Thoracic aorta (tissue), 2 donors: ENCODE data around the gene DVL2. TPM values are rescaled to one million over a fixed set of nuclear protein-coding genes. Genes with fewer than 3 reads are reported as not detected.

Experiments
- ATAC-seq: fragments of 150-250 bp; one replicate; pipeline ENCODE4 v1.8.0; 2017; ENCODE audit warnings: low read depth; ENCODE audit not compliant: insufficient number of reproducible peaks, low FRiP score
- DNase-seq: peaks from one replicate; pipeline ENCODE4 v3.0.0-alpha.2; 2020; ENCODE audit warnings: low spot score
- H3K27ac ChIP-seq, 2 donors: fragments of 200-600 bp; sonication (generic); 1 replicate in 1 of 2; 2 replicates in 1 of 2; pipeline ENCODE4 v1.5.1; 2016; ENCODE audit warnings: mild to moderate bottlenecking in 2 of 2, moderate library complexity in 2 of 2
- H3K27me3 ChIP-seq: fragments of 200-600 bp; sonication (generic); replicated peaks from 2 replicates; pipeline ENCODE4 v1.6.0; 2016; ENCODE audit warnings: mild to moderate bottlenecking; ENCODE audit not compliant: insufficient read depth
- H3K36me3 ChIP-seq: fragments of 200-600 bp; sonication (generic); one replicate; pipeline ENCODE4 v1.5.1; 2016
- H3K4me1 ChIP-seq, 2 donors: fragments of 200-600 bp; sonication (generic); 1 replicate in 1 of 2; 2 replicates in 1 of 2; pipeline versions ENCODE4 v1.5.1 to v1.6.0; 2016; ENCODE audit warnings: low read depth in 2 of 2, mild to moderate bottlenecking in 1 of 2; ENCODE audit not compliant: control insufficient read depth in 1 of 2
- H3K4me3 ChIP-seq: fragments of 200-600 bp; sonication (generic); 2 replicates; pipeline ENCODE4 v1.5.1; 2016; ENCODE audit warnings: mild to moderate bottlenecking
- H3K9me3 ChIP-seq: fragments of 200-600 bp; sonication (generic); 2 replicates; pipeline ENCODE4 v1.5.1; 2016
- total RNA-seq, 2 donors: library from RNA; depleted of rRNA; stranded (reverse); fragments of >200 nt; gene quantifications; one replicate each; pipeline versions ENCODE4 v1.1.0 to v1.2.3, GENCODE V29; 2016
- TF ChIP-seq, protein P1 (sequence below): fragments of 200-600 bp; sonication (generic); IDR thresholded peaks from one replicate; pipeline ENCODE4 v1.5.1; 2019; ENCODE audit warnings: antibody characterized with exemption

The DVL2 gene
- total RNA-seq, 2 donors from 2014 or later, result 52.8 to 68.5 TPM

DNA sequence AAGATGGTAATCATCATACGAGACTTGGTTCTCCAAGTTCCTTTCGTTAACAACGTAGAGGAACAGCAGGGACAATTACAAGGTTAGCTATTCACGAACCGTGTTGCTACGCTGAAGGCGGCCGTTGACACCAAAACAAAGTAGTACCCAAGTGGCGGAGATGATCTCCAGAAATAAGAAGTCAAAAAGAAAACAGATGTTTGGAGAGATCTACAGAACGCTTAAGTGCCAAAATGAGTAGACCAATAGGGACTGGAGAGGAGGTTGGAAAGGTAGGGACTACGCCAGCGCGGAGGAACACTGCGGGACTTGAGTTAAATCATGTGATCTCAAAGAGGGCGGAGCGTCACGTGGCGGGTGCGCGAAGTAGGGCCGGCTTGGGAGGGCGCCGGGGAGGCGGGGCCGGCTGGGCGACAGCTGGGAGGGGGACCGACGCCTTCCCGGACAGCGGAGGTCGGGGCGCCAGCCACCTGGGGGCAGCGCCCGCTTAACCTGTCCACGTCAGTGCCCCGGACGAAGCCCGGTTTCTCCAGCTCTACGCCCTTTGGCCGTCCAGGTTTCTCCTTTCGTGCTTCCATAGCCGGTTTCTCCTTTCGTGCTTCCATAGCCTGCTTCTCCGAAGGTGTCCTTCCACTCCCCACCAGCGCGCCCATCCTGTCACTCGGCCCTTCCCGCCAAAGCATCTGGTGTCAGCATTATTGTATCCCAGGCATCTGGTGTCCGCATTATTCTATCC lies 8.6 kb upstream of the DVL2 start:
- H3K4me1 ChIP-seq, result peaks cover 18 to 26% of the 10 kb centered on the region in 2 donors
- peak overlapping the region; percentile 95 to 97 for H3K27ac ChIP-seq
- DNase-seq (peak; percentile 88), ATAC-seq (peak; percentile 34)
- no peaks in the 10 kb centered on the region for H3K9me3 ChIP-seq
- peak overlapping the region; percentile 92 for H3K4me3 ChIP-seq
- no peaks in the 10 kb centered on the region for H3K27me3 ChIP-seq
- TF ChIP-seq, protein P1, sequence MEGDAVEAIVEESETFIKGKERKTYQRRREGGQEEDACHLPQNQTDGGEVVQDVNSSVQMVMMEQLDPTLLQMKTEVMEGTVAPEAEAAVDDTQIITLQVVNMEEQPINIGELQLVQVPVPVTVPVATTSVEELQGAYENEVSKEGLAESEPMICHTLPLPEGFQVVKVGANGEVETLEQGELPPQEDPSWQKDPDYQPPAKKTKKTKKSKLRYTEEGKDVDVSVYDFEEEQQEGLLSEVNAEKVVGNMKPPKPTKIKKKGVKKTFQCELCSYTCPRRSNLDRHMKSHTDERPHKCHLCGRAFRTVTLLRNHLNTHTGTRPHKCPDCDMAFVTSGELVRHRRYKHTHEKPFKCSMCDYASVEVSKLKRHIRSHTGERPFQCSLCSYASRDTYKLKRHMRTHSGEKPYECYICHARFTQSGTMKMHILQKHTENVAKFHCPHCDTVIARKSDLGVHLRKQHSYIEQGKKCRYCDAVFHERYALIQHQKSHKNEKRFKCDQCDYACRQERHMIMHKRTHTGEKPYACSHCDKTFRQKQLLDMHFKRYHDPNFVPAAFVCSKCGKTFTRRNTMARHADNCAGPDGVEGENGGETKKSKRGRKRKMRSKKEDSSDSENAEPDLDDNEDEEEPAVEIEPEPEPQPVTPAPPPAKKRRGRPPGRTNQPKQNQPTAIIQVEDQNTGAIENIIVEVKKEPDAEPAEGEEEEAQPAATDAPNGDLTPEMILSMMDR, result no peak
- peaks cover 28% of the 10 kb centered on the region for H3K36me3 ChIP-seq

DNA sequence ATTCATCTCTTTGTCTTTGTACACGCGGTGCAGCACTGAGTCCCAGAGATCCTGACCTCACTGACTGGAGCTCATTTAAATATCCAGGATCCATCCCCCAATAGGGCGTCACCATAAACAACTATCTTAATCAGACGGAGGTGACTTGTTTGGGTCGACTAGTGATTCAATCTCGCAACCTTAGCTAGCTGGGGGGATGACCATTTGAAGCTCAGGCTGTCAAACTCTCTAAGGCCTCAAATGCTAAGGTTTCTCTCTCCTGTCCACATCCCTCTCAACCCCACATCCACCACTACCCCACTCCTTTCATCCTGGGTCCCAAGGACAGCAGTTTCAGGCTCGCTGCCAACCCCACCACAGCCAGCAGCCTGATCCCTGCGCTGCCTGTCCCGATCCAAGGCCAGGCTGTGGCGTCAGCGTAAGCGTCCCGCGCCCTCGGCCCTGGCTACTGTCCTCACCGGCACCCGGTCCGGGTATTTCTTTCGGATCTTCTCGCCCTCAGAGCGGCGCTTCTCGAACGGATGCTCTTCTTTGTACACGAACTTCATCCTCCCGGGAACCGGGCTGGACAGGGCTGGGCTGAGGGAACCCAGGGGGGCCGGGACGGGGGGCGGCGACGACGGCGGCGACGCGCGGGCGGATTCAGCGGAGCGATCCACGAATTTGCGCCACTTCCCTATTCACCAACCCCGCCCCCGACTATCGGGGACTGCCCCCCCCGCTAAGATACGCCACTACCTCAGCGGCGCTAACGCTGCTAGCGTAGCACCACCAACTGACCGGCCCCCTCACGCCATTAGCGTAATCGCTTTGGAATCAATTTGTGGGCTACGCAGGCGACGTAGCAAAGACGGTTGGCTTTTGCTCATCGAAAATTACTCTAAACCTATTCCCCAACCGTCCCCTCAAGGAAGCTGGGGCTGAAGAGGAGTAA lies 7.7 kb upstream of the DVL2 start, which contains the start of gene GABARAP:
TSS of gene GABARAP (minus strand) at position 667 of the 934 bp plus-strand sequence. CDS start at position 548, 119 bp downstream.
- peak within 1 kb of the TSS; percentile 95 to 97 for H3K27ac ChIP-seq
- ATAC-seq (peak; percentile 14), DNase-seq (peak; percentile 83)
- peaks cover 28% of the 10 kb centered on the region for H3K36me3 ChIP-seq
- no peaks in the 10 kb centered on the region for H3K9me3 ChIP-seq
- TF ChIP-seq, protein P1, result no peak
- peak within 1 kb of the TSS; percentile 92 for H3K4me3 ChIP-seq
- H3K4me1 ChIP-seq, result peaks cover 23 to 32% of the 10 kb centered on the region in 2 donors
- H3K27me3 ChIP-seq, result no peaks in the 10 kb centered on the region

DNA sequence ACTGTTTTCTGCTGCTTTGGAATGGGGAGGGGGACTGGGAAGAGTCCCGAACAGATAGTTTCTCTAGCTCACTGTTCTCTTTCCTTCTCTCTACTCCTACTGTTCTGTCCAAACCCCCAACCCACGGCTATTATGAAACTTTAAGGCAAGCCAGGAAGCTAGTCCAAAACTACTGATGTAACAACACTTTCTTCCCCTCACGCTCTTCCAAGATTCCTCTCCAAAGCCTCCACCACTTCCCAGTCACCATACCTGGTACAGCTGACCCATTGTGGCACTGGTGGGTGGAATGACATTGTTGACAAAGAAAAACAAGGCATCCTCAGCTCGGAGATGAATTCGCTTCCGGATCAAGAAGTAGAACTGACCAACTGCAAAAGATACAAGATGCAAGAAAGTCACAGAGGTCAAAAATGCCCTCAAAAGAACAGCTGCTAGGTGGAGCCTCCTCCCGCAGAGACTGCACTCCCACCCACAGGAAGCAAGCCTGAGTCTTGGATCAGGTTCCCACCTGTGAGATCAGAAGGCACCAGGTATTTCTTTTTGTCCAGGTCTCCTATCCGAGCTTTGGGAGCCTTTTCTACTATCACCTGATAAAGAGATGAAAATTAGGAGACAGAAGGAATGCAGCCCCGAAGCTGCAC lies 6.9 kb upstream of the DVL2 start:
- ATAC-seq, result no peak
- DNase-seq, result no peak
- Histone ChIP-seq H3K27ac (peak overlapping the region; percentile 95 to 97), H3K27me3 (no peaks in the 10 kb centered on the region), H3K4me1 (peaks cover 23 to 33% of the 10 kb centered on the region in 2 donors), H3K9me3 (no peaks in the 10 kb centered on the region), H3K36me3 (peaks cover 22% of the 10 kb centered on the region), H3K4me3 (peak overlapping the region; percentile 92)
- TF ChIP-seq, protein P1, result no peak

DNA sequence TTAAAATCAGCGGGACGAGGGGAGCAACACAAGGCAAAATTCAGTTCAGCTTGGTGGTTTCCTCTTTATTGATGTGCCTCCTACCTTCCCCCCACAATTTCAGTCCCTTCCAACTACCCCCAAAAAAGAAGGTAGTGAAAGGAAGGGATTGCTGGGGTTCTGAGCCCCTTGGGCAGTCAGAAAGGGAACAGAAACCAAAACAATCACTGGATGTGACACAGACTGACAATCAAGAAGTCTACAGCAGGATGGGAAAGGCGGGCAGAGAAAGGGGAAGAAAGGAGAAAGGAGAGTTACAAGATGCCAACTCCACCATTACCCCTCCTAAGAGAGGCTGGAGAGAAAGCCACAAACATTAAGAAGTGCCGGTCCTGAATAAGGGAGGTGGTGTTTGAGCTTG lies 6.1 kb upstream of the DVL2 start:
- peaks cover 21% of the 10 kb centered on the region for H3K36me3 ChIP-seq
- H3K27ac ChIP-seq, result peak overlapping the region; percentile 13 to 33
- no peak for DNase-seq
- peak overlapping the region; percentile 92 for H3K4me3 ChIP-seq
- no peak for ATAC-seq
- H3K4me1 ChIP-seq, result peaks cover 23 to 33% of the 10 kb centered on the region in 2 donors
- TF ChIP-seq, protein P1, result no peak
- H3K9me3 ChIP-seq, result no peaks in the 10 kb centered on the region
- H3K27me3 ChIP-seq, result no peaks in the 10 kb centered on the region
